GM19455 (cell line): Measurements from ENCODE around the gene HMGCS2.

Source experiments
- ATAC-seq: cut with Tn5 transposase; IDR thresholded peaks from one replicate; pipeline ENCODE4 v1.9.1; 2021; ENCODE audit not compliant: unreplicated experiment

The HMGCS2 gene

DNA sequence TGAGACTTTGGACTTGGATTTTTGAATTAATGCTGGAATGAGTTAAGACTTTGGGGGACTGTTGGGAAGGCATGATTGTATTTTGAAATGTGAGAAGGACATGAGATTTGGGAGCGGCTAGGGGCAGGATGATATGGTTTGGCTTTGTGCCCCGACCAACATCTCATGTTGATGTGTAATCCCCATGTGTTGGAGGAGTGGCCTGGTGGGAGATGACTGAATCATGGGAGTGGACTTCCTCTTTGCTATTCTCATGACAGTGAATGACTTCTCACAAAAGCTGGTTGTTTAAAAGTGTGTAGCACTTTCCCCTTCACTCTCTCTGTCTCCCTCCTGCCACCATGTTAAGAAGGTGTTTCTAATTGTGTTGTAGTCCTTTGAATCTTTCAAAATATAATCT lies 66.3 kb downstream of the HMGCS2 start:
- no peak for ATAC-seq

DNA sequence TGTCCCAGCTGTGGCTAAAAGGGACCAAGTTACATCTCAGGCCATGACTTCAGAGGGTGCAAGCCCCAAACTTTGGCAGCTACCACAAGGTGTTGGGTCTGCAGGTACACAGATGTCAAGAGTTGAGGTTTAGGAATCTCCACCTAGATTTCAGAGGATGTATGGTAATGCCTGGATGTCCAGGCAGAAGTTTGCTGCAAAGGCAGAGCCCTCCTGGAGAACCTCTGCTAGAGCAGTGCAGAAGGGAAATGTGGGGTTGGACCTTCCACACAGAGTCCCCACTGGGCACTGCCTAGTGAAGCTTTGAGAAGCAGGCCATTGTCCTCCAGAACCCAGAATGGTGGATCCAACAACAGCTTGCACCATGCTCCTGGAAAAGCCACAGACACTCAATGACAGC lies 67.0 kb downstream of the HMGCS2 start:
- no peak for ATAC-seq

DNA sequence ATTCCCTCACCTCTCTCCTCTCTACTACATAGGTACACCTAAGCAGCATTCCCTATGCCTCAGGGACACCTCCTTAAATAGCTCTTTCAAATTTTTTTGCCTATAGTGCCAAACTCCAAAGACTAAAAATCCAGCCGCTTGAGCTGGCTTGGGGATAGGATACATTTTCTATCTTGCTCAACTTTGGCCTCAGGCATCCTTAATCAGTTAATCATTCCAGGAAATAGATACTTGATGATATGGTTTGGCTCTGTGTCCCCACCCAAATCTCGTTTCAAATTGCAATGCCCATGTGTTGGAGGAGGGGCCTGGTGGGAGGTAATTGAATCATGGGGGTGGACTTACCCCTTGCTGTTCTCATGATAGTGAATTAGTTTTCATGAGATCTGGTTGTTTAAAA lies 68.4 kb downstream of the HMGCS2 start:
- ATAC-seq = no peak
